ENCODE measurements around the gene THAP12.

DNA sequence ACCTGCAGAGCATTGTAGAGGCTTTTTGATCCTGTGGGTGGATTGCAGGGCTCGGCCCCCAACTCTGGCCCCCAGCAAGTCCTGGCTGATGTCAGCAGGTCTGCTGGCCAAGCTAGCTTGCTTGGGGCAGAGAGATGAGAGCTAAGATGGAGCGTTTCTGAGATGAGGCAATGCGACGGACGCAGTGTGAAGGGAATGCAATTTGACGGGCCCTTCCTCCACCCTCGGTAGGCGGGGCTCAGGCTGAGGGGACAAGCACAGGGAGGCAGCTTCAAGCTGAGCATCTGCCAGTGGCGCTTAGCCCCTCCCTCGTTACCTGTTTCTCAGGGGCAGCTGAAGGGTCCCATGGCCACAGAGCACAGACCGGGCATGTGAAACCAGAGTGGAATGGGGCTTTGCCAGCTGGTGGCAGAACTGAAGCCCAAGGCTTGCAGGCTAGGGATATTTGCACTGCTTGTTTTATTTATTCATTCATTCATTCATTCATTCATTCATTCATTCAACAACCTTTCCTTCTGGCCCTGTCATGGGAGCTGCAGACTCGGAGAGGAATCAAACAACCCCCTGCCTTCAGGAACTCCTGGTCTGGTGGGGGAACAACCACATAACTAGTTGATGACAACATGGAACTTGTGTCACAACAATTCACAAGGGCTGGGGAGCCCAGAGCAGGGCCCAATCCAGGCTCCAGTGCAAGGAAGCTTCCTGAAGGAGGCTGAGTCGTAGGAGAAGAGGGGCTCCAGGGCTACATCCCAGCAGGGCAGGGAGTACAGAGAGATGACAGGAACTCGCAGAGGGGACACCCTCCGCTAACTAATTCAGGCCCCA, 66.8 kb downstream of the THAP12 start:
- TF ChIP-seq TAF1 (IDR thresholded peaks at IDR 0.05; ENCODE audit: borderline replicate concordance, insufficient read depth, low read length) = no peak
- no peak for TF ChIP-seq POLR2AphosphoS5 (IDR thresholded peaks at IDR 0.05; ENCODE audit: low read depth, low read length)

Data from PFSK-1 (cell line).